Loucy (cell line): ENCODE measurements around the gene CACNA2D3.
A peak's percentile ranks its signal among the peaks of the same experiment; 100 is the strongest.

Source experiments
- H2AFZ ChIP-seq: fragments of 200-600 bp; sonication (generic); 2 replicates; pipeline ENCODE4 v1.6.0; 2016; ENCODE audit warnings: antibody characterized with exemption, mild to moderate bottlenecking, low read length, moderate library complexity
- H3F3A ChIP-seq: fragments of 200-600 bp; 2 replicates; pipeline ENCODE4 v1.6.0; 2016; ENCODE audit warnings: antibody characterized with exemption, low read depth, mild to moderate bottlenecking
- H3K27me3 ChIP-seq: fragments of 200-600 bp; sonication (generic); 2 replicates; pipeline ENCODE4 v1.6.1; 2014; ENCODE audit warnings: low read length, mild to moderate bottlenecking; ENCODE audit not compliant: insufficient read depth, poor library complexity, severe bottlenecking
- H3K36me3 ChIP-seq: fragments of 200-600 bp; sonication (generic); 2 replicates; pipeline ENCODE4 v1.6.1; 2016; ENCODE audit warnings: low read length; ENCODE audit not compliant: insufficient read depth
- H3K4me1 ChIP-seq: fragments of 200-600 bp; sonication (generic); 2 replicates; pipeline ENCODE4 v1.5.1; 2014; ENCODE audit warnings: low read length, mild to moderate bottlenecking; ENCODE audit not compliant: insufficient read depth, poor library complexity, severe bottlenecking
- H3K4me2 ChIP-seq: fragments of 200-600 bp; sonication (generic); 2 replicates; pipeline ENCODE4 v1.6.0; 2014; ENCODE audit warnings: antibody characterized with exemption, low read length, low read depth, mild to moderate bottlenecking; ENCODE audit not compliant: poor library complexity, severe bottlenecking
- H3K4me3 ChIP-seq: fragments of 200-600 bp; sonication (generic); 2 replicates; pipeline ENCODE4 v1.5.1; 2014; ENCODE audit warnings: low read length, mild to moderate bottlenecking, mixed read lengths; ENCODE audit not compliant: poor library complexity, severe bottlenecking
- H3K79me2 ChIP-seq: fragments of 200-600 bp; sonication (generic); 2 replicates; pipeline ENCODE4 v1.6.1; 2014; ENCODE audit warnings: low read length; ENCODE audit not compliant: insufficient read depth
- H3K9ac ChIP-seq: fragments of 200-600 bp; sonication (generic); 2 replicates; pipeline ENCODE4 v1.6.0; 2014; ENCODE audit warnings: mild to moderate bottlenecking, low read depth, low read length, moderate library complexity; ENCODE audit not compliant: poor library complexity, severe bottlenecking
- H3K9me2 ChIP-seq: fragments of 200-600 bp; sonication (generic); replicated peaks from 2 replicates; pipeline ENCODE4 v1.6.1; 2016; ENCODE audit warnings: low read depth, low read length, mixed read lengths
- H3K9me3 ChIP-seq: fragments of 200-600 bp; sonication (generic); 2 replicates; pipeline ENCODE4 v1.6.1; 2014; ENCODE audit warnings: mild to moderate bottlenecking, antibody characterized with exemption, low read length, low read depth; ENCODE audit not compliant: insufficient read depth
- H4K20me1 ChIP-seq: fragments of 200-600 bp; sonication (generic); 2 replicates; pipeline ENCODE4 v1.6.0; 2014; ENCODE audit warnings: antibody characterized with exemption, low read length, mild to moderate bottlenecking; ENCODE audit not compliant: insufficient read depth, poor library complexity, severe bottlenecking
- EZH2phosphoT487 ChIP-seq: fragments of 200-600 bp; IDR thresholded peaks from 2 replicates; pipeline ENCODE4 v1.6.1; 2018; ENCODE audit warnings: antibody characterized with exemption, mild to moderate bottlenecking, moderate library complexity, borderline replicate concordance
- TF ChIP-seq, protein P1 (sequence below): fragments of 200-600 bp; sonication (generic); conservative IDR thresholded peaks from 2 replicates; pipeline ENCODE4 v1.5.1; 2014; ENCODE audit warnings: mild to moderate bottlenecking, antibody characterized with exemption, low read length

CACNA2D3 gene

DNA sequence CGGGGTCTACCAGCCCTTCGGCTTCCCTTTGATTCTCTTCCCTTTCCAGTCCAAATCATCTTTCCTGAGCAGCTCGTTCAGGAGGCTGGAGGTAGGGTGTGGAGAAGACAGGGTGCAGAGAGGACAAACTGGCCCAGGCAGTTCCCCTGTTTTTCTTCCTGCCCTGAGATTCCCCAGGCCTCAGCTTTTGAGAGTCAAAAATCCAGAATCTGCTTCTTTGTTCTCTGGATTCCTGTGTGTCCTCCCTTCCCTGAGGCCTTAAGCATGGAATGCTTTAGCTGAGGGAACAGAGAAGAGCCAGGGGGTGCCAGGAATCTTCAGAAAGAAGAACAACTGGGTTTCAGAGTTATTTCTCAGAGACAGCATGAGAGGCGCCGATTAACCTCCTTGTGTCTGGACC, 832.2 kb downstream of the CACNA2D3 start:
- H3K9ac ChIP-seq, result no peak overlapping the region
- H3K79me2 ChIP-seq, result no peaks in the 10 kb centered on the region
- no peaks in the 10 kb centered on the region for H3K27me3 ChIP-seq
- H3K9me2 ChIP-seq, result no peaks in the 10 kb centered on the region
- H4K20me1 ChIP-seq, result no peaks in the 10 kb centered on the region
- H3K4me1 ChIP-seq, result peaks cover 8% of the 10 kb centered on the region
- no peaks in the 10 kb centered on the region for H3K9me3 ChIP-seq
- H3F3A ChIP-seq, result no peaks in the 10 kb centered on the region
- no peak overlapping the region for H3K4me2 ChIP-seq
- no peak overlapping the region for H3K4me3 ChIP-seq
- TF ChIP-seq, protein P1, sequence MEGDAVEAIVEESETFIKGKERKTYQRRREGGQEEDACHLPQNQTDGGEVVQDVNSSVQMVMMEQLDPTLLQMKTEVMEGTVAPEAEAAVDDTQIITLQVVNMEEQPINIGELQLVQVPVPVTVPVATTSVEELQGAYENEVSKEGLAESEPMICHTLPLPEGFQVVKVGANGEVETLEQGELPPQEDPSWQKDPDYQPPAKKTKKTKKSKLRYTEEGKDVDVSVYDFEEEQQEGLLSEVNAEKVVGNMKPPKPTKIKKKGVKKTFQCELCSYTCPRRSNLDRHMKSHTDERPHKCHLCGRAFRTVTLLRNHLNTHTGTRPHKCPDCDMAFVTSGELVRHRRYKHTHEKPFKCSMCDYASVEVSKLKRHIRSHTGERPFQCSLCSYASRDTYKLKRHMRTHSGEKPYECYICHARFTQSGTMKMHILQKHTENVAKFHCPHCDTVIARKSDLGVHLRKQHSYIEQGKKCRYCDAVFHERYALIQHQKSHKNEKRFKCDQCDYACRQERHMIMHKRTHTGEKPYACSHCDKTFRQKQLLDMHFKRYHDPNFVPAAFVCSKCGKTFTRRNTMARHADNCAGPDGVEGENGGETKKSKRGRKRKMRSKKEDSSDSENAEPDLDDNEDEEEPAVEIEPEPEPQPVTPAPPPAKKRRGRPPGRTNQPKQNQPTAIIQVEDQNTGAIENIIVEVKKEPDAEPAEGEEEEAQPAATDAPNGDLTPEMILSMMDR, result no peak
- TF ChIP-seq EZH2phosphoT487, result no peak
- H2AFZ ChIP-seq, result no peak overlapping the region
- H3K36me3 ChIP-seq, result no peaks in the 10 kb centered on the region

DNA sequence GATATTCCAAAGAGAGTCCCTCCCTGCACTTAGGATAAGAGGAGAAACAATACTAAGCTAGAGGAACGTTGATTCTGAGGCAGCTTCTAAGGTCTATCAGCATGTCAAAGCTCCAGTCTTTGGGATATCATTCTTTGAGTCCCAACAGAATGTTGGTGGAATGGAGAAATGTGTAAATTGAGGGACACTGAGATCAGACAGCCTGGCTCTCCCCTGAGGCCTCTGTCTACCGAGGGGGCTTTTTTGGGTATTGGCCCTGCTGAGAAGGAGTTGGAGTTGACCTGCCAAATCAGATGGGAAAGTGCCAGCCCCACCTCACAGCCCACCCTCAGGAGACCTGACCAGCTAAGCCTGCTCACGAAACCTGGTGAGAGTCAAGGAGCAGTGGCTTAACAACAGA, 833.1 kb downstream of the CACNA2D3 start:
- no peaks in the 10 kb centered on the region for H3K27me3 ChIP-seq
- H3K4me1 ChIP-seq, result peaks cover 8% of the 10 kb centered on the region
- H3K36me3 ChIP-seq, result no peaks in the 10 kb centered on the region
- H3K79me2 ChIP-seq, result no peaks in the 10 kb centered on the region
- no peaks in the 10 kb centered on the region for H4K20me1 ChIP-seq
- no peaks in the 10 kb centered on the region for H3K9me3 ChIP-seq
- no peaks in the 10 kb centered on the region for H3F3A ChIP-seq
- H3K4me3 ChIP-seq, result no peak overlapping the region
- no peak overlapping the region for H3K4me2 ChIP-seq
- H3K9me2 ChIP-seq, result no peaks in the 10 kb centered on the region
- TF ChIP-seq, protein P1, result no peak
- no peak for TF ChIP-seq EZH2phosphoT487
- H2AFZ ChIP-seq, result no peak overlapping the region
- H3K9ac ChIP-seq, result no peak overlapping the region

DNA sequence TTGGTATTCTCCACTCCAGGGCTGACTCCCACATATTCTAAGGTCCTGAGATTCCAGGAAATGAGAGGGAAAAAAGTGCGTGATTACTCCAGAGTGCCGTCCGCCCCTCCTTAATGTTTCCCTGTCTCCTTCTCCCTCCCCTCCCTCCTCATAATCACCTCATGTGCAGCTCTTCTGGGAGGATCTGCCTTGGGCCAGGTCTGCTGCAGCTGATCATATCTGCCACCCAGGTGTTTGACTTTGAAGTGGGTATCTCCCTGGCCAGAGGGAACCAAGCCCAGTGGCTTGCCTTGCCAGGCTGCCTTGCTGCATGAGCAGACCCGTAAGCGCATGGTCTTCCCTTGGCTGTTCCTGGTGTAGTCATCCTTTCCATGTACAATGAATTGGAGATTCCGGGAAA, 833.6 kb downstream of the CACNA2D3 start:
- TF ChIP-seq, protein P1, result no peak
- TF ChIP-seq EZH2phosphoT487, result no peak
- Histone ChIP-seq H4K20me1 (no peaks in the 10 kb centered on the region), H3K4me1 (peaks cover 8% of the 10 kb centered on the region), H3K9ac (no peak overlapping the region), H3K9me2 (no peaks in the 10 kb centered on the region), H3K9me3 (no peaks in the 10 kb centered on the region), H3K36me3 (no peaks in the 10 kb centered on the region), H3K79me2 (no peaks in the 10 kb centered on the region), H3K4me3 (no peak overlapping the region), H3F3A (no peaks in the 10 kb centered on the region), H2AFZ (peak overlapping the region; percentile 60), H3K27me3 (no peaks in the 10 kb centered on the region), H3K4me2 (no peak overlapping the region)
